UCSD-AML1 (cell line): ENCODE results near the gene POFUT2.

Experiments used
- DNase-seq: peaks from one replicate; lab custom pipeline; 2025; ENCODE audit not compliant: unreplicated experiment; lab: John Stamatoyannopoulos, UW

Gene POFUT2

DNA sequence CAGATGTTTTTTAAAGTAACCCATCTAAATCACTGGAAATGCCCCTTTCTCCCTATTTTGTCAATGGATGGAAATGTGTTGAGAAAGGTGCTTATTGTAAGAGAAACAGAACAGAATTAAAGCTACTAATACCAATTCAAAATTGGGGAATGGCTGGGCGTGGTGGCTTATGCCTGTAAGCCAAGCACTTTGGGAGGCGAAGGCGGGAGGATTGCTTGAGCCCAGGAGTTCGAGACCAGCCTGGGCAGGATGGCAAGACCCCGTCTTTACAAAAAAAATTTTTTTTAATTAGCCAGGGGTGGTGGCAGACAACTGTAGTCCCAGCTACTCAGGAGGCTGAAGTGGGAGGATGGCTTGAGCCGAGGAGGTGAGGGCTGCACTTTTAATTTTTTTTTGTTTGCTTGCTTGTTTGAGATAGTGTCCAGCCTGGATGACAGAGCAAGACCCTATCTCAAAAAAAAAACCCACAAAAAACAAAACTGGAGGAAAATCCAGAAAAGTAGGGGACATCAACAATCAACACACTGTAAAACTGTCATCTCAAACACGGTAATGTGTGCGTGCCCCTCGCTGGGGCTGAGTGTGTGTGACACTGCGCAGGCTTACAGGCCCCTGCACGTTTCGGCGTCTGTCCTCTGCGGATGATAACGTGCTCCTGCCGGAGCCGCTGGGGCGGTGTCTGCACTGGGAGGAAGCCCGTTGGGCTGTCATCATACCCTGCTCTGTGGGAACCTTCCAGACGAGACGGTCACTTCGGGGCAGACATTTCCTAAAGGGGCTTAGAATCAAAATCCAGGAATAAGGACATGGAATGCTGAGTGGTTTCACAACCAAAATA, 11.6 kb upstream of the POFUT2 start:
- DNase-seq, result no peak

- DNase-seq, result no peak
These were observed 10.2 kb upstream of the POFUT2 start for GRCh38 chr21:45297869-45298268.

GRCh38 chr21:45297329-45297728, 9.6 kb upstream of the POFUT2 start:
- DNase-seq, result no peak

DNA sequence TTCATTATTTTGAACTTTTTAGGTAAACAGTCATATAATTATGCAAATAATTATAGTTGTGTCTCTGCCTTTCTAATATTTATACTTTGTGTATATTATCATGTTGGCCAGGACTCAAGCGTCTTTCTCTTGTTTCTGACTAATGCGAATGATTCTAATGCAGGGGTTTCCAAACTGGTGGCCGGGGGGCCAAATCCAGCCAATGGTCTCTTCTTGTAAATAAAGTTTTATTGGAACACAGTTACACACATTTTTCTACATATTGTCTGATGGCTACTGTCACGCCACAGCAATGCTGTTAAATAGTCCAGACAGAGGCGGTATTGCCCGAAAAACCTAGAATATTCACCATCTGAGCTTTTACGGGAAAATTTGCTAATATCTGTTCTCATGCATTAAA, 8.9 kb upstream of the POFUT2 start:
- DNase-seq, result no peak

GRCh38 chr21:45295576-45296365, 8.1 kb upstream of the POFUT2 start:
- DNase-seq, result no peak

DNA sequence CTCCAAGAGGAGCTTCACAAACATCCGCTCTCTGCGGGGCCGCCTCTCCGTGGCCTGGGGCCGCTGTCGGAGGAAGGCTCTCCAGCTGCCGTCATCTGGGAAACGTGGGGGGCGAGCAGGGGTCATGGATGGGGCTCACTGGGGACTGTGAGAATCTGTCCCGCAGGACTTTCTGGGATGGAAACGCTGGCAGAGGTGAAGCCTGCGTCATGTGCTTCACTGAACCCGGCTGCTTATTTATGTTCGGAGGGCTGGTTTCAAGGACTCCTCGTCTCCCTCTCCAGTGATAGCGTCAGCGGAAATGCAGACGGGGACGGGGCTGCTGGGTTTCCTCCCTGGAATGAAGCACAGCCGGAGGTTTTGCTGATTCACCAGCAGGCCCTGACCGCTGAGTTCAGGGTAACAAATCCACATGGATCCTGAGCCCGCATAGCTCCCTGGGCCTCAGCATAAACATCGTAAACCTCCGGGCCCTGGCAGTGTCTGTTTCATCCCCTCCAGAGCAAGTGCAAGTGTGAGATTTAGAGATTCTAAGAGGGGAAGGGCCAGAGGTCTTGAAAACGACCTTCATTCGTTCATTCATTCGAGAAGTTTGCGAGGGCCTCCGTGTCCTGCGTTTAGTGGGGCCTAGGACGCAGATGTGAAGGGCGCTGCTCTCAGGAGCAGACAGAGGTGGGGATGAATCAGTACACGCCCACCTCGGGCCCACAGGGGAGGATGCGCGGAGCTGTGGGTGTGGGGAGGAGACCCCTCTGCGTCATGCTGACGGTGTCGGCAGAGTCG, 7.0 kb upstream of the POFUT2 start:
- no peak for DNase-seq

DNA sequence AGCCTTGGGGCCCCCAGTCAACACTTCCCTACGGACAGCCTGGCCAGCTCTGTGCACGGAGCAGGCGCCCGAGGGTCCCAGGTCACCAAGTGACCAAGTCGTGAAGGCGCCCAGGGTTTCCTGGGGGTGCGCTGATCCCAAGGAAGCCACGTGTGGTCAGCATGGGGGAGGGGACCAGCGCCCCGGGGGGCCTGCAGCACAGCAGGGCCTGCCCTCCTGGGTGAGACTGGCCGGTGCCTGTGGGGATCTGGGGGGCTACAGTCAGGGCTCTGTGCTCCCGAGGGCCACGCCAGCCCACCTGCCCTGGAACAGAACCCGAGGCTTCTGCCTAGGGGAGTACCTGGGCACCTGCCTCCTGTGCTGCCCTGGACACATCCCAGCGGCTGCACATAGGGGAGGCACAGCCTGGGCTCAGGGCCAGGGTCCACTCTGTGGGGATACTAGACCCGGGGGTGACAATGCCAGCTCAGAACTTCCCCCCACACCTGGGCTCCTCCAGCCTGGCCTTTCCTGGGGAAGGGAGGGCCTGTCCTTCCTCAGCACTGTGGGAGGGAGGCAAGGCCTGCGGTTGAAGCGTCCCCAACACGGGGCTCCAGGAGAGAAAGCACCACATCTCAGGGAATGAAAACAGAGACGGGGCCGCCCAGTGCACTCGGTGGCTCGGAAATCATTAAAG, 6.2 kb upstream of the POFUT2 start:
- no peak for DNase-seq

DNA sequence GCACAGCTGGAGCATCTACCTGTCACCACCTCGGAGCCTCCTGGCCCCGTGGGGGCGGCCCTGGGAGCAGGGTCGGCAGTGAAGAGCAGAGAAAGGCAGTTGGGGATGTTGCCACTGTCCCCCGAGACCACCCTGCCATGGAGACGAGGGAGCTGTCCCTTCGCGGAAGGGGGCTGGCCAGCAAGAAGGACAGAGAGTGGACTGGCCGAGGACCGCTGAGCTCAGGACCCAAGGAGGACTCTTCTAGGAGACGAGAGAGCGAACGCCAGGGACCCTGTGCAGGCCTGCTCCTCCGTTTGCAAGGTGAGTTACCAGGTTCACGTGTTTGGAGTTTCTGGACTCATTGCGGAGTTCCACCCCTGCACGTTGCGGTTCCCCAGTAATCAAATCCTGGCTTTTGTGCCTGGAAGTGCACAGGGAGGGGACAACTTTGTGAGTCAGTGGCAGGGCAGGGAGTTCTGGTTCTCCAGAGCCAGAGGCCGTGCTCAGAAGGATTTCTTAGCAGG, 5.6 kb upstream of the POFUT2 start:
- DNase-seq, result no peak

GRCh38 chr21:45292399-45293219, 4.9 kb upstream of the POFUT2 start:
- DNase-seq, result peak; percentile 86

GRCh38 chr21:45291613-45292398, 4.1 kb upstream of the POFUT2 start:
- no peak for DNase-seq

GRCh38 chr21:45290948-45291612, 3.4 kb upstream of the POFUT2 start:
- no peak for DNase-seq

- no peak for DNase-seq
These were observed 2.2 kb upstream of the POFUT2 start for GRCh38 chr21:45289655-45290515.

GRCh38 chr21:45289134-45289533, 1.4 kb upstream of the POFUT2 start:
- no peak for DNase-seq

DNA sequence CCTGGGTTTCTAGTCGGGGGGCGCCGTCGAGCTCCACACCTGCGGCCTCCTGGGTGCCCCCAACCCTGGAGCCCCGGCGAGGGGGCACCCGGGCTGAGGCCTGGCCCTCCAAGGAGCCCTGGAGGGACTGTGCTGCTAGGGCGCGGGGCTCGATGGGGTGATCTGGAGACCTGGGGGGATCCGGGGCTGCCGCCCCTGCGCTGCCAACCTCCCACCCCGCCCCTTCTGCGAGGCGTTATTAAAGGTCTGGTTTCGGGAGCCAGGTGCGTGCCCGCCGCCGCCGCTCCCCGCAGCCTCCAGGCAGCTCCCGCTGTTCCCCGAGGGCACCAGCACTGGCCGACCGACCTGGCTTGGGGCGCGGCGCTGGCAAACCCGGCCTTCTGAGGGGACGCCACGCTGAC, 746 bp upstream of the POFUT2 start:
- DNase-seq, result no peak

GRCh38 chr21:45286671-45287437, 841 bp downstream of the POFUT2 start:
- no peak for DNase-seq

- no peak for DNase-seq
These were observed 2.3 kb downstream of the POFUT2 start for GRCh38 chr21:45285266-45285931.

GRCh38 chr21:45284456-45284741, 3.3 kb downstream of the POFUT2 start:
- no peak for DNase-seq
